ENCODE measurements around the gene SRCIN1. TPM values are rescaled to one million over a fixed set of nuclear protein-coding genes. Genes with fewer than 3 reads are reported as not detected.
A peak's percentile ranks its signal among the peaks of the same experiment; 100 is the strongest.

SRCIN1 gene
- total RNA-seq, 1 experiment from 2014 or later: 6.9 TPM

DNA sequence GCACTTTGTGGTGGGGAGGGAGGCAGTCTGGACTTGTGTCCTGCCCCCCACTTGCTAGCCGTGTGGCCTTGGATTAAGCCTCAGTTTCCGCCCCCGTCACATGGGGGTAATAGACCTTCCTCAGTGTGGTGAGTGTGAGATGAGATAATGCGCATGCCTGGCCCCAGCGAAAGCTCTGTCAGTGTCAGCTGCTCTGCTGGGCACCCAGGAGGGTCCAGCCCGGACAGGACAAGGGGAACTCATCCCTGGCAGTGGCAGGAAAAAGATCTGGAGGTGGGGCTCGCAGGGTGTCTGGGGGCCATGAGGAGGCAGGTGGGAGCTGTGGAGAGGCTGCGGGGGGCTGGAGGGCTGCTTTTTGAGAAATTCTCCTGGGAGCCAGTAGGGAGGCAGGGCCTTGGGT lies 63.5 kb downstream of the SRCIN1 start:
- H3K79me1 ChIP-seq (ENCODE audit: insufficient read depth, low read depth, low read length, poor library complexity, severe bottlenecking): no peaks in the 10 kb centered on the region
- H3K23ac ChIP-seq (ENCODE audit: insufficient read length, low read depth, low read length): no peak overlapping the region
- no peak overlapping the region for H2AK5ac ChIP-seq (ENCODE audit: insufficient read length, low read length)
- no peak overlapping the region for H2AFZ ChIP-seq (ENCODE audit: low read length)
- no peak overlapping the region for H3K4ac ChIP-seq (ENCODE audit: low read depth, low read length)
- no peak overlapping the region for H2BK15ac ChIP-seq (ENCODE audit: low read depth, low read length)
- H3K4me2 ChIP-seq (ENCODE audit: insufficient read depth, insufficient read length, low read length): no peak overlapping the region
- H4K20me1 ChIP-seq (ENCODE audit: control insufficient read depth, insufficient read depth, insufficient read length): no peaks in the 10 kb centered on the region
- H2BK12ac ChIP-seq (ENCODE audit: insufficient read length, low read depth, low read length): no peak overlapping the region
- H3K27me3 Mint-ChIP-seq (ENCODE audit: low read depth): peaks cover 11% of the 10 kb centered on the region
- no peak overlapping the region for H3K18ac ChIP-seq (ENCODE audit: insufficient read length, low read depth, low read length)
- H2BK120ac ChIP-seq (ENCODE audit: low read depth, low read length, poor library complexity, severe bottlenecking): no peak overlapping the region
- no peak overlapping the region for H3K27ac ChIP-seq (ENCODE audit: insufficient read length, low read depth, low read length)
- peak overlapping the region in 1 of 3 experiments; percentile 62; a peak in 1 of 7 replicates for H3K27ac Mint-ChIP-seq
- H2BK20ac ChIP-seq (ENCODE audit: low read depth, low read length, poor library complexity, severe bottlenecking): no peak overlapping the region
- H3K27me3 ChIP-seq (ENCODE audit: insufficient read depth, low read length): no peaks in the 10 kb centered on the region
- no peak overlapping the region for H3T11ph ChIP-seq (ENCODE audit: low read length)
- WGBS (ENCODE audit: extremely low coverage, insufficient read length, low lambda C conversion rate): no CpG with 5 or more reads among the region's 8 CpGs
- peak; percentile 30 for DNase-seq
- H4K8ac ChIP-seq (replicated peaks; ENCODE audit: insufficient read length, low read depth, low read length): no peak overlapping the region
- no peaks in the 10 kb centered on the region for H3K9me3 ChIP-seq (ENCODE audit: control insufficient read depth, low read depth, low read length)
- H3K14ac ChIP-seq (ENCODE audit: insufficient read depth, low read length): no peak overlapping the region
- no peak overlapping the region for H3K56ac ChIP-seq (ENCODE audit: insufficient read length, low read depth, low read length)
- no peaks in the 10 kb centered on the region for H3K79me2 ChIP-seq (ENCODE audit: insufficient read depth, low read length)
- H3K9me3 Mint-ChIP-seq: no peaks in the 10 kb centered on the region
- H3K4me3 Mint-ChIP-seq: peak overlapping the region in 1 of 2 experiments; percentile 31; a peak in 1 of 5 replicates
- peaks cover 15 to 31% of the 10 kb centered on the region in 2 experiments for H3K4me1 Mint-ChIP-seq
- no peaks in the 10 kb centered on the region for H3K4me1 ChIP-seq (ENCODE audit: insufficient read depth, low read length)
- TF ChIP-seq, protein P1, sequence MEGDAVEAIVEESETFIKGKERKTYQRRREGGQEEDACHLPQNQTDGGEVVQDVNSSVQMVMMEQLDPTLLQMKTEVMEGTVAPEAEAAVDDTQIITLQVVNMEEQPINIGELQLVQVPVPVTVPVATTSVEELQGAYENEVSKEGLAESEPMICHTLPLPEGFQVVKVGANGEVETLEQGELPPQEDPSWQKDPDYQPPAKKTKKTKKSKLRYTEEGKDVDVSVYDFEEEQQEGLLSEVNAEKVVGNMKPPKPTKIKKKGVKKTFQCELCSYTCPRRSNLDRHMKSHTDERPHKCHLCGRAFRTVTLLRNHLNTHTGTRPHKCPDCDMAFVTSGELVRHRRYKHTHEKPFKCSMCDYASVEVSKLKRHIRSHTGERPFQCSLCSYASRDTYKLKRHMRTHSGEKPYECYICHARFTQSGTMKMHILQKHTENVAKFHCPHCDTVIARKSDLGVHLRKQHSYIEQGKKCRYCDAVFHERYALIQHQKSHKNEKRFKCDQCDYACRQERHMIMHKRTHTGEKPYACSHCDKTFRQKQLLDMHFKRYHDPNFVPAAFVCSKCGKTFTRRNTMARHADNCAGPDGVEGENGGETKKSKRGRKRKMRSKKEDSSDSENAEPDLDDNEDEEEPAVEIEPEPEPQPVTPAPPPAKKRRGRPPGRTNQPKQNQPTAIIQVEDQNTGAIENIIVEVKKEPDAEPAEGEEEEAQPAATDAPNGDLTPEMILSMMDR (conservative IDR thresholded peaks at IDR 0.05): no peak
- H3K23me2 ChIP-seq (ENCODE audit: insufficient read length, low read depth, low read length, poor library complexity, severe bottlenecking): no peaks in the 10 kb centered on the region
- H2BK5ac ChIP-seq (ENCODE audit: insufficient read length, low read length): no peak overlapping the region
- no peaks in the 10 kb centered on the region; a peak in 1 of 7 replicates for H3K36me3 Mint-ChIP-seq (ENCODE audit: insufficient read depth in 1 of 3, low read depth in 3 of 3)
- no peak overlapping the region for H4K5ac ChIP-seq (ENCODE audit: insufficient read length, low read depth, low read length)
- no peak overlapping the region for H3K9ac ChIP-seq (ENCODE audit: extremely low read depth, insufficient read length, low read length)
- no peak overlapping the region for H4K91ac ChIP-seq (ENCODE audit: insufficient read length, low read depth, low read length)

Measured in H9 (cell line).